ENCODE results near the gene LENG8.
"Not testable (repeated sequence)": the region's sequence is repeated elsewhere in the genome, so short reads cannot be mapped to it uniquely, and the experiment has no call there.

Gene LENG8

DNA sequence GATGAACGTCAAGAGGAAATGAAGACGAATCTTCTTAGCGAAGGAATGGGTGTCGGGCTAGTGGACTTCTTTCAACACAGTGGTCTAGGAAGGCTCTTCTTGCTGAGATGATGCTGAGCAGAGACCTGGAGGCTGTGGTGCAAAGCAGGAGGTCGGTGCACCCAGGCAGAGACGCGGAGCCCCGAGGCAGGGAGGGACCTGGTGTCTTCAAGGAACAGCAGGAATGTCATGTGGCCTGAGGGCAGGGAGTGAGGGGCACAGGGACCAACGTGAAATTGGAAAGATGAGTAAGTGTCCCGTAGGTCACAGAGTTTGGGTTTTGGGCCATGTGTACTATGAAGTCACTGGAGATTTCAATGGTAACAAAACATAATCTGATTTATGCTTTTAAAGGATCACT lies 35.5 kb downstream of the LENG8 start:
- no peak for DNase-seq (ENCODE audit: low read depth)

GRCh38 chr19:54485851-54486250 lies 36.9 kb downstream of the LENG8 start:
- no peak for DNase-seq (ENCODE audit: low read depth)

DNA sequence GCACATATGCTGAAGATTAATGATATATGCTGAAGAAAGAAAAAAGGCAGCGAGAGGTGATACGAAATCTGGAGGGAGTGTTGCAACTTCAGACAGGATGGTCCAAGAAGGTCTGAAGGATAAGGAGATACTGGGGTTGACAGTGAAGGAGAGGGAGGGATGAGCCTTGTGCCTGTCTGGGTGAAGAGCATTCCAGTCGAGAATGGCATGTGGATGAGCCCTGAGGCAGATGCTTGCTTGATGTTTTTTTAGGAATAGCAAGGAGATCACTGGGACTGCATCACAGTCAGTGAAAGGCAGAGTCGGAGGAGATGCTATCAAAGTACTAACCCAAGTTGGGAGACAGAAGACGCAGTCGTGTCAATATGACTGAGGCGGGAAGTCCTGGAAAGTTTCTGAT lies 40.3 kb downstream of the LENG8 start:
- no peak for DNase-seq (ENCODE audit: low read depth)

DNA sequence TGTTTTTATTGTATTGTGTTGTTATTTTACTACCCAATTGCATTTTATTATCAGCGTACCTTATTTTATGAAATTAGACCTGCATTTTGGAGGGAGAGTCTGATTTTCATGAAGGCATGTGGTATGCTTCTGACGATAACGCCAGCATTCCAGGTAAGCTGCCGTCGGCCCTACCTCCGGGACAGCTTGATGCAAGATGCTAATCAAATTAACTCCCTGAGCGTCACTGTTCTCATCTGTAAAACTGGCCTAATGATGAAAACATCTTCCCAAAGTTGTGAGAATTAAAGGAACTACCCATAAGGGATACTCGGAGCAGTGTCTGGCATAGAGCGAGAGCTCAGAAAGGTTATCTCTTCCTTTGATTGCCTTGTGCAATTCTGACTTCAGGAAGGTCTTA lies 40.8 kb downstream of the LENG8 start:
- DNase-seq (ENCODE audit: low read depth), result no peak

- DNase-seq (ENCODE audit: low read depth), result no peak
Observed at GRCh38 chr19:54492568-54492967, 43.6 kb downstream of the LENG8 start.

GRCh38 chr19:54493056-54493455 lies 44.1 kb downstream of the LENG8 start:
- DNase-seq (ENCODE audit: low read depth), result not testable (repeated sequence)

DNA sequence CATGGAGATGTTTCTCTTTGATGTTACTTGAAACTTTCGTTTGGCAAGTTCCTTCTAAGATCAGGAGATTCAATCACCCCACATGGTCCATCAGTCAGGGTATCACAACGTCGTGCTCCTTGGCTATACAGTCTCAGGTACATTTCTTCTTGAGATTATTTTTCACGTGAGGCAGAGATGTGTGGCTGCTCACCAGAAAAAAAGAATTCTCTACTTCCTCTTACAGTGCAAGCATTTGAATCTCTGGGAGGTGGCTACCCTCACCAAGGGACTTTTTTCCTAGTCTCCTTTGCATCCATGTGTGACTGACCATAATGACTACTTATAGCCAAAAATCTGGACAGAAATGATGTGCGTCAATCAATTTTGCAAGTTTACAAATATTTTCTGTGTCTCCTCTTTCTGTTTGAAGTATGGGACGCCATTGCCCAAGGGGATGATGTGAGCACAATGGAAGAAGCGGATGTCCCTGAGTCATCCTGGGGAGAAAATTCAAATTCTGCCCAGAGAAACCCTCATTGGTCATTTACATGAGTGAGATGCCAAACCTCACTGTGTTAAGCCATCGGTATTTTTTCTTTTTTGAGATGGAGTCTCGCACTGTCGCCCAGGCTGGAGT lies 45.1 kb downstream of the LENG8 start:
- DNase-seq (ENCODE audit: low read depth), result no peak

DNA sequence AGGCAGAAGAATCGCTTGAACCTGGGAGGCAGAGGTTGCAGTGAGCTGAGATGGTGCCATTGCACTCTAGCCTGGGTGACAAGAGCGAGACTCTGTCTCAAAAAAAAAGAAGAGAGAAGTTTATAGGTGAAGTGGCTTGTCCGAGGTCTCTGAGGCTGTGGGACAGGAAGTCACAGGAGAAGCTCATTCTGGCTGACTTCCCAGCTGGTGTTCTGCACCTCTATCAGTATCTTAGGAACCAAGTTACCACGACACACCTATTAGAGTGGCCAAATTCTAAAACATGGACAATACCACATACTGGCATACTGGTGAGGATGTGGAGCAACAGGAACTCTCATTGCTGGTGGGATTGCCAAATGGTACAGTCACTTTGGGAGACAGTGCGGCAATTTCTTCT lies 46.3 kb downstream of the LENG8 start:
- DNase-seq (ENCODE audit: low read depth), result not testable (repeated sequence)

GRCh38 chr19:54497747-54498450 lies 48.9 kb downstream of the LENG8 start:
- DNase-seq (ENCODE audit: low read depth), result not testable (repeated sequence)

- not testable (repeated sequence) for DNase-seq (ENCODE audit: low read depth)
Observed at GRCh38 chr19:54498451-54498772, 49.4 kb downstream of the LENG8 start.

- no peak for DNase-seq (ENCODE audit: low read depth)
Observed at GRCh38 chr19:54502518-54503048, 53.6 kb downstream of the LENG8 start, which contains the start of gene LAIR2. Gene LAIR2 (plus strand): TSS chr19:54502831. CDS start chr19:54502919, 88 bp downstream.

- not testable (repeated sequence) for DNase-seq (ENCODE audit: low read depth)
Observed at GRCh38 chr19:54505542-54505941, 56.5 kb downstream of the LENG8 start.

DNA sequence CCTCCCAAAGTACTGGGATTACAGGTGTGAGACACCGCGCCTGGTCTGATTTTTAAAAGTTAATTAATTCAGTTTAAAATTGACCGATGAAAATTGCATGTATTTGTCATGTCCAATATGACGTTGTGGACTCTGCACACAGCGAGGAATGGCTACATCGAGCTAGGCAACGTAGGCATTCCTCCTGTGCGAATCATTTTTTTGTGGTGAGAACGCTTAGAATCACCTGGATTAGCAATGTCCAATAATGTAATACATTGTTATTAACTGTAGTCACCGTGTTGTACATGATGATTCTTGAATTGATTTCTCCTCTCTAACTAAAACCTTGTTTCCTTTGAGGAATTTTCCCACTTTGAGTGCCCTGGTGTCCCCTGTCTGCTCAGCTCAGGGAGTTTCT lies 57.1 kb downstream of the LENG8 start:
- no peak for DNase-seq (ENCODE audit: low read depth)

DNA sequence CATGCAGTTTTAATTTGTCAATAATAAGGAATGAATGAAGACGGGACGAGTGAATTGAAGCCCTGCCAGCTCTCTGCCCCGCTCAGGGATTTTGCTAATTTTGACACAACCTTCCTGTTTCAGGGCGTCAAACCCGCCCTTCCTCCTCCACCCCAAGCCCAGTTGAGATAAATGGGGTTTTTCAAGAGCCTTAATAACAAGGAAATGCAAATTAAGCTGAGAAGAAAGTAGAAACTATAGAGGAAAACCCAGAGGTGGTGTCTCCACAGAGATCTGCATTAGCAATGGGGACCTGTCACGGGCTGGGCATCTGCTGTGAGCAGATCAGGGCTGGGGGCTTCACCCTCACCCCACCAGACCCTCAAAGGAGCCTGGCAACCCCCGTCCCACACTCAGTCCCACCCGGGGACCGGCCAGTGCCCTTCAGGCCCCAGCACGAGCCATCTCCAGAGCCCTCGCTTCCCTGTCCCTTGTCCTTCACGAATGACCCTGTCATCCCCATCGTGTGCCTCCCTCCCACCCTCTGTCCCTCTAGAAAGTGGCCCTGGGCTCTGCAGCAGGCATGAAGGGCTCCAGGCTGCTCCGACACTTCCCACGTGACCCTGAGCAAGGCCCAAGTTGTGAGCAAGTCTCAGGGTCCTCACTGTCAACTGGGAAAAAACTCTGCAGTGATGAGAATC lies 58.2 kb downstream of the LENG8 start:
- DNase-seq (ENCODE audit: low read depth), result not testable (repeated sequence)

- no peak for DNase-seq (ENCODE audit: low read depth)
Observed at GRCh38 chr19:54507824-54508223, 58.8 kb downstream of the LENG8 start.

- DNase-seq (ENCODE audit: low read depth), result not testable (repeated sequence)
Observed at GRCh38 chr19:54508487-54508886, 59.5 kb downstream of the LENG8 start.

- DNase-seq (ENCODE audit: low read depth), result not testable (repeated sequence)
Observed at GRCh38 chr19:54509200-54509940, 60.4 kb downstream of the LENG8 start.

Data from ELR (cell line).